ENCODE measurements around the gene KIF25.

- TF ChIP-seq POLR2A (IDR thresholded peaks at IDR 0.05; ENCODE audit: low read depth), result no peak
- TF ChIP-seq, protein P1, sequence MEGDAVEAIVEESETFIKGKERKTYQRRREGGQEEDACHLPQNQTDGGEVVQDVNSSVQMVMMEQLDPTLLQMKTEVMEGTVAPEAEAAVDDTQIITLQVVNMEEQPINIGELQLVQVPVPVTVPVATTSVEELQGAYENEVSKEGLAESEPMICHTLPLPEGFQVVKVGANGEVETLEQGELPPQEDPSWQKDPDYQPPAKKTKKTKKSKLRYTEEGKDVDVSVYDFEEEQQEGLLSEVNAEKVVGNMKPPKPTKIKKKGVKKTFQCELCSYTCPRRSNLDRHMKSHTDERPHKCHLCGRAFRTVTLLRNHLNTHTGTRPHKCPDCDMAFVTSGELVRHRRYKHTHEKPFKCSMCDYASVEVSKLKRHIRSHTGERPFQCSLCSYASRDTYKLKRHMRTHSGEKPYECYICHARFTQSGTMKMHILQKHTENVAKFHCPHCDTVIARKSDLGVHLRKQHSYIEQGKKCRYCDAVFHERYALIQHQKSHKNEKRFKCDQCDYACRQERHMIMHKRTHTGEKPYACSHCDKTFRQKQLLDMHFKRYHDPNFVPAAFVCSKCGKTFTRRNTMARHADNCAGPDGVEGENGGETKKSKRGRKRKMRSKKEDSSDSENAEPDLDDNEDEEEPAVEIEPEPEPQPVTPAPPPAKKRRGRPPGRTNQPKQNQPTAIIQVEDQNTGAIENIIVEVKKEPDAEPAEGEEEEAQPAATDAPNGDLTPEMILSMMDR (IDR thresholded peaks at IDR 0.05), result no peak
Measured at GRCh38 chr6:167985911-167986595, 11.4 kb upstream of the KIF25 start.
